ENCODE data around the gene FIGNL2.

Gene FIGNL2

GRCh38 chr12:51851413-51852124 lies 3.1 kb upstream of the FIGNL2 start:
- DNase-seq, result no peak

- no peak for DNase-seq
Observed at GRCh38 chr12:51850965-51851299, 2.4 kb upstream of the FIGNL2 start.

GRCh38 chr12:51850081-51850964 lies 1.8 kb upstream of the FIGNL2 start:
- DNase-seq, result no peak

- DNase-seq, result no peak
Observed at GRCh38 chr12:51848841-51849735, 570 bp upstream of the FIGNL2 start.

GRCh38 chr12:51847643-51848325 lies 734 bp downstream of the FIGNL2 start:
- DNase-seq, result no peak

- peak; percentile 25 to 29 for DNase-seq
Observed at GRCh38 chr12:51846911-51847642, 1.4 kb downstream of the FIGNL2 start.

- no peak for DNase-seq
Observed at GRCh38 chr12:51846271-51846691, 2.2 kb downstream of the FIGNL2 start.

GRCh38 chr12:51845482-51845881 lies 3.0 kb downstream of the FIGNL2 start:
- DNase-seq, result no peak

- no peak for DNase-seq
Observed at GRCh38 chr12:51844854-51845253, 3.7 kb downstream of the FIGNL2 start.

GRCh38 chr12:51841727-51842126 lies 6.8 kb downstream of the FIGNL2 start:
- no peak for DNase-seq

- DNase-seq, result no peak
Observed at GRCh38 chr12:51840966-51841365, 7.6 kb downstream of the FIGNL2 start.

- DNase-seq, result no peak
Observed at GRCh38 chr12:51839310-51839947, 9.1 kb downstream of the FIGNL2 start.

- DNase-seq, result no peak
Observed at GRCh38 chr12:51838762-51839161, 9.8 kb downstream of the FIGNL2 start.

- no peak for DNase-seq
Observed at GRCh38 chr12:51838036-51838435, 10.5 kb downstream of the FIGNL2 start.

- no peak for DNase-seq
Observed at GRCh38 chr12:51837286-51837685, 11.2 kb downstream of the FIGNL2 start.

GRCh38 chr12:51836827-51837173 lies 11.7 kb downstream of the FIGNL2 start:
- no peak for DNase-seq

GRCh38 chr12:51836041-51836826 lies 12.3 kb downstream of the FIGNL2 start:
- DNase-seq, result no peak

GRCh38 chr12:51834411-51834810 lies 14.1 kb downstream of the FIGNL2 start:
- DNase-seq, result no peak

- DNase-seq, result no peak
Observed at GRCh38 chr12:51833448-51834227, 14.9 kb downstream of the FIGNL2 start.

Data from activated CD4-positive, alpha-beta T cell treated with anti-CD3 and anti-CD28 coated beads, Interleukin-2, amount 50 U/mL, for 4 hours (primary cell).